IPS-20b (cell line): ENCODE results near the gene DNAH7.

Experiments used
- H3K27ac ChIP-seq: one replicate; pipeline ENCODE4 v1.5.1; 2013; ENCODE audit warnings: low read length
- H3K27me3 ChIP-seq: 2 replicates; pipeline ENCODE4 v1.6.1; 2013; ENCODE audit warnings: mild to moderate bottlenecking, low read length, inconsistent platforms; ENCODE audit not compliant: insufficient read depth
- H3K36me3 ChIP-seq: 2 replicates; pipeline ENCODE4 v1.6.1; 2013; ENCODE audit warnings: low read depth, mild to moderate bottlenecking, inconsistent platforms, low read length, moderate library complexity; ENCODE audit not compliant: insufficient read depth
- H3K4me1 ChIP-seq: 2 replicates; pipeline ENCODE4 v1.6.1; 2013; ENCODE audit warnings: mild to moderate bottlenecking, control low read depth, inconsistent platforms, low read length, moderate library complexity; ENCODE audit not compliant: insufficient read depth
- H3K4me3 ChIP-seq: 2 replicates; pipeline ENCODE4 v1.5.1; 2013; ENCODE audit warnings: mild to moderate bottlenecking, low read length, inconsistent platforms
- H3K9ac ChIP-seq: 2 replicates; pipeline ENCODE4 v1.6.1; 2013; ENCODE audit warnings: low read depth, mild to moderate bottlenecking, inconsistent platforms, low read length, moderate library complexity
- H3K9me3 ChIP-seq: 2 replicates; pipeline ENCODE4 v1.6.1; 2013; ENCODE audit warnings: mild to moderate bottlenecking, low read depth, low read length, inconsistent platforms; ENCODE audit not compliant: insufficient read depth

The DNAH7 gene

GRCh38 chr2:195820373-195820772 is 248.3 kb downstream of the DNAH7 start:
- Histone ChIP-seq H3K36me3 (no peaks in the 10 kb centered on the region), H3K9me3 (no peaks in the 10 kb centered on the region), H3K27ac (no peak overlapping the region), H3K9ac (no peak overlapping the region), H3K4me3 (no peak overlapping the region), H3K27me3 (no peaks in the 10 kb centered on the region), H3K4me1 (no peaks in the 10 kb centered on the region)

- Histone ChIP-seq H3K27ac (no peak overlapping the region), H3K4me1 (no peaks in the 10 kb centered on the region), H3K4me3 (no peak overlapping the region), H3K36me3 (no peaks in the 10 kb centered on the region), H3K9me3 (no peaks in the 10 kb centered on the region), H3K9ac (no peak overlapping the region), H3K27me3 (no peaks in the 10 kb centered on the region)
Measured at GRCh38 chr2:195819276-195819675, 249.4 kb downstream of the DNAH7 start.

GRCh38 chr2:195818526-195818925 is 250.1 kb downstream of the DNAH7 start:
- no peaks in the 10 kb centered on the region for H3K27me3 ChIP-seq
- H3K4me3 ChIP-seq: no peak overlapping the region
- no peaks in the 10 kb centered on the region for H3K9me3 ChIP-seq
- no peaks in the 10 kb centered on the region for H3K4me1 ChIP-seq
- H3K9ac ChIP-seq: no peak overlapping the region
- H3K36me3 ChIP-seq: no peaks in the 10 kb centered on the region
- H3K27ac ChIP-seq: no peak overlapping the region

- H3K27ac ChIP-seq: no peak overlapping the region
- no peak overlapping the region for H3K4me3 ChIP-seq
- H3K9me3 ChIP-seq: no peaks in the 10 kb centered on the region
- H3K9ac ChIP-seq: no peak overlapping the region
- no peaks in the 10 kb centered on the region for H3K36me3 ChIP-seq
- H3K4me1 ChIP-seq: no peaks in the 10 kb centered on the region
- H3K27me3 ChIP-seq: no peaks in the 10 kb centered on the region
Measured at GRCh38 chr2:195818106-195818505, 250.5 kb downstream of the DNAH7 start.

- Histone ChIP-seq H3K9ac (no peak overlapping the region), H3K27me3 (no peaks in the 10 kb centered on the region), H3K4me3 (no peak overlapping the region), H3K9me3 (no peaks in the 10 kb centered on the region), H3K36me3 (no peaks in the 10 kb centered on the region), H3K27ac (no peak overlapping the region), H3K4me1 (peaks cover 8% of the 10 kb centered on the region; the same call in 1 of the 2 replicates)
Measured at GRCh38 chr2:195815083-195815482, 253.6 kb downstream of the DNAH7 start.

GRCh38 chr2:195813421-195813820 is 255.2 kb downstream of the DNAH7 start:
- no peak overlapping the region for H3K4me3 ChIP-seq
- no peaks in the 10 kb centered on the region for H3K9me3 ChIP-seq
- no peak overlapping the region for H3K27ac ChIP-seq
- H3K27me3 ChIP-seq: no peaks in the 10 kb centered on the region
- peaks cover 15% of the 10 kb centered on the region; the same call in 1 of the 2 replicates for H3K4me1 ChIP-seq
- H3K9ac ChIP-seq: no peak overlapping the region
- no peaks in the 10 kb centered on the region for H3K36me3 ChIP-seq

GRCh38 chr2:195810340-195811098 is 258.1 kb downstream of the DNAH7 start:
- H3K27me3 ChIP-seq: no peaks in the 10 kb centered on the region
- H3K36me3 ChIP-seq: no peaks in the 10 kb centered on the region
- H3K9me3 ChIP-seq: no peaks in the 10 kb centered on the region
- H3K4me3 ChIP-seq: no peak overlapping the region
- peaks cover 29% of the 10 kb centered on the region; the same call in 1 of the 2 replicates for H3K4me1 ChIP-seq
- no peak overlapping the region for H3K9ac ChIP-seq
- H3K27ac ChIP-seq: no peak overlapping the region

- Histone ChIP-seq H3K36me3 (no peaks in the 10 kb centered on the region), H3K27ac (no peak overlapping the region), H3K9me3 (no peaks in the 10 kb centered on the region), H3K4me3 (no peak overlapping the region), H3K4me1 (peaks cover 50% of the 10 kb centered on the region; the same call in 1 of the 2 replicates), H3K9ac (peak overlapping the region; percentile 1; the same call in 1 of the 2 replicates), H3K27me3 (no peaks in the 10 kb centered on the region)
Measured at GRCh38 chr2:195808189-195808588, 260.4 kb downstream of the DNAH7 start.

- H3K4me3 ChIP-seq: peak overlapping the region; percentile 33
- H3K36me3 ChIP-seq: no peaks in the 10 kb centered on the region
- H3K27ac ChIP-seq: no peak overlapping the region
- peaks cover 43% of the 10 kb centered on the region; the same call in 1 of the 2 replicates for H3K4me1 ChIP-seq
- no peak overlapping the region; the same call in 1 of the 2 replicates for H3K9ac ChIP-seq
- H3K9me3 ChIP-seq: no peaks in the 10 kb centered on the region
- H3K27me3 ChIP-seq: no peaks in the 10 kb centered on the region
Measured at GRCh38 chr2:195805283-195805976, 263.2 kb downstream of the DNAH7 start.

- H3K9ac ChIP-seq: no peak overlapping the region
- no peaks in the 10 kb centered on the region for H3K4me1 ChIP-seq
- H3K27ac ChIP-seq: no peak overlapping the region
- H3K4me3 ChIP-seq: no peak overlapping the region
- no peaks in the 10 kb centered on the region for H3K27me3 ChIP-seq
- no peaks in the 10 kb centered on the region for H3K36me3 ChIP-seq
- no peaks in the 10 kb centered on the region for H3K9me3 ChIP-seq
Measured at GRCh38 chr2:195795879-195796278, 272.8 kb downstream of the DNAH7 start.

- Histone ChIP-seq H3K27ac (no peak overlapping the region), H3K36me3 (no peaks in the 10 kb centered on the region), H3K27me3 (no peaks in the 10 kb centered on the region), H3K4me3 (no peak overlapping the region), H3K9me3 (no peaks in the 10 kb centered on the region), H3K4me1 (no peaks in the 10 kb centered on the region), H3K9ac (no peak overlapping the region)
Measured at GRCh38 chr2:195793881-195794280, 274.8 kb downstream of the DNAH7 start.

GRCh38 chr2:195782156-195782555 is 286.5 kb downstream of the DNAH7 start:
- Histone ChIP-seq H3K9me3 (no peaks in the 10 kb centered on the region), H3K27ac (no peak overlapping the region), H3K27me3 (no peaks in the 10 kb centered on the region), H3K9ac (no peak overlapping the region), H3K4me3 (no peak overlapping the region), H3K4me1 (no peaks in the 10 kb centered on the region), H3K36me3 (no peaks in the 10 kb centered on the region)
